Activated CD4-positive, alpha-beta T cell treated with anti-CD3 and anti-CD28 coated beads, Interleukin-2, amount 50 U/mL, for 4 hours (primary cell): ENCODE results near the gene MUSK.
"Not testable (repeated sequence)": the region's sequence is repeated elsewhere in the genome, so short reads cannot be mapped to it uniquely, and the experiment has no call there.

Source experiments
- DNase-seq, 2 experiments: peaks; one replicate each; pipeline ENCODE4 v3.0.0-alpha.2; 2020

Gene MUSK

GRCh38 chr9:110668570-110669167 is at the start of gene MUSK:
TSS of gene MUSK (plus strand) at chr9:110668791. CDS start at chr9:110668905, 114 bp downstream.
- DNase-seq, result no peak

DNA sequence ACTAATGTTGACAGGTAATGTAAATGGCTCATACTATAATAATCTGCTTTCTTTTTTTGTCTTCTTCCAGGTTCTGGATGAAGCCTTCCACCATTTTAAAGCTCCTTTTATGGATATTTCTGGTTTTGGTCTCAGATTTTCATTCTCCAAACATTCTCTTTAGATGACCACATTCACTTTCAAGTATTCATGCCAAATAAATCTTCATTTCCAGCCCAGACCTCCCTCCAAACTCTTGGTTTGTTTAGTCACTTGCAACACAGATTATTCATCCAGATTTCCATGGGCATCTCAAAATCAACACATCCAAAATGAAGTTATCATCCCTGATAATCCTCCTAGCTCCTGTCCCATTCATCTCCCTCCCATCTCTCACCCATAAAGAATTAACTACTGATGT is 48.8 kb upstream of the MUSK start:
- DNase-seq, result no peak

DNA sequence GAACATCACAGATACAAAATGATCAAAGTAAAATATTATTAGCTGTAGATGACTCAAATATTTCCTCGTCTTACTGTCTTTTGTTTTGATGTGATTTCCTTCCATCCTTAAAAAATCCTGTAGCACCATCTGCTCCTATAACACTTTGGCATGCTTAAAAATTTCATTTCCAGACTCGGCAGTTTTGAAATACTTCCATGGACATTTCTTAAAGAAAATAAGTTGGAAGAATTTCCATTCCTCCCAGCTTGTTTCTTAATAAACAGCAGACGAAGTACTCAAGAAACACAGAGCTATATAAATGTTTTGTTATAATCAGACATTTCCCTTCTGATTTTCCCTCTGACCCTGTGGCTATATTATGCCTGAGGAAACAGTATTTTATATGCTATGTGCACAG is 47.9 kb upstream of the MUSK start:
- no peak for DNase-seq

- DNase-seq, result no peak
Measured at GRCh38 chr9:110622368-110622767, 46.2 kb upstream of the MUSK start.

GRCh38 chr9:110623462-110624025 is 45.0 kb upstream of the MUSK start:
- DNase-seq, result no peak

DNA sequence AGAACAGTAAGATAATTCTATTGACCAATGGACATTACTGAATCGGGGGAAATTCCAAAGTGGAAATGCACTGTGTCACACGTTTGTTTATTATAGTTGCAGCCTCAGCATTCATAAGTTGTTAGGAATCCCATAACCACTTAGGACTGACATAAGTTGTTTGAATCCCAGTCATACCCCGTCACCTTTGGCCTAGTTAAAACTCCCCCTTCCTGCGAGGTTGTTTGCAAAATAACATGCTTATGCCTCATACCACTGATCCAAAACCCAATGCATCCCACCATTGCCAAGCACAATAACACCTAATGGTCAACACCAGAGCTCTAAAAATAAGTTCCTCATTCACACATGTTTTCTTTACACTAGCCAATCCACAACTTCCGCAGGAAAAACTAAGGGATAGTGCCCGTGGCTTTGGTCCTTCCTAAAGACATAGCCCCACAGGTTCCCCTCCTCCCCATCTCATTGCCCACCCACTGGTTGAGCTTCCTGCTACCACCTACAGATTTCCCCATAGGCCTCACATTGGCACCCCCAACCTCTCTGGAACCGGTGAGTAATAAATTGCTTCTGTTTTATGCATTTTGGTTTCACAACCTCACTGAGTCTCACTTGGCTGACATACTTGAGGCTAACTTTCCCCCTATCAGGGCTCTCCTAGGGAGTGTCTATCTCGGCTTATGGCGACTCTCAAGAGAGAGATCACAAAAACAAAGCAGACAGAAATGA is 42.3 kb upstream of the MUSK start:
- no peak for DNase-seq

DNA sequence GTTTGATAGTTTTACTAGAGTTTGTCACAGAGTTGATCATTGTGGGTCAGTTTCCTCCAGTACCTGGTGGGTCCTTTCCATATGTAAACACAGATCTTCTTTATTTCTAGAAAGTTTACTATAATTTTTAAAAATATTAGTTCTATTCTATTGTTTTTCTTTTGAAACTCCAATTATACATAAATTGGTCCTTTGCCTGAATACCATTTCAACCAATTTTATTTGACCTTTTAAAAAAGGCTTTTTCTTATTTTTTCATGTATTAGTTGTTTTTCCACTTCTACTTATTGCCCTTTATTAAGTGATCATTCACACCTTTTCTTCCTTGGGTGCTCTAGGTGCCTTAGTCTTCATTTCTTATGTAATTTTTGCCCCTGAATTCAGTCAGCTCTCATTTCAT is 33.0 kb upstream of the MUSK start:
- no peak for DNase-seq

- no peak for DNase-seq
Measured at GRCh38 chr9:110638381-110638954, 30.1 kb upstream of the MUSK start.

DNA sequence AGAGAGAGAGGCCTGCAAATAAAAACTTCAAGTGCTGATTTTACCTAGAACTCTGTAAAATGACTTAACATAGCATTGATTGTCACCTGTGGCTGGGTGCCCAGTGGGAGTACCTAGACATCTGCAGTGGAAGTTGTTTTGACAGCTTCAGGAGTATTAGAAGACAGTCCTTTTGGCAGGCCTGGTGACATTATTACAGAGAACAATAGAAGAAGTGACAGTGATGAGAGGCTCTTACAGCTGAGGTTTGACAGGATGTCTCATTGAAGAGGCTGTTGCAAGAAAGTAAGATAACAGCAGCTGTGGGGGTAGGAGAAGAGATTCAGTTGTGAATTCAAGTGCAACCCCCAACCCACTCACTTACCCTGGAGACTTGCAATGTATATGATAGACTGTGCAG is 27.9 kb upstream of the MUSK start:
- DNase-seq, result no peak

- DNase-seq, result no peak
Measured at GRCh38 chr9:110641293-110641692, 27.3 kb upstream of the MUSK start.

DNA sequence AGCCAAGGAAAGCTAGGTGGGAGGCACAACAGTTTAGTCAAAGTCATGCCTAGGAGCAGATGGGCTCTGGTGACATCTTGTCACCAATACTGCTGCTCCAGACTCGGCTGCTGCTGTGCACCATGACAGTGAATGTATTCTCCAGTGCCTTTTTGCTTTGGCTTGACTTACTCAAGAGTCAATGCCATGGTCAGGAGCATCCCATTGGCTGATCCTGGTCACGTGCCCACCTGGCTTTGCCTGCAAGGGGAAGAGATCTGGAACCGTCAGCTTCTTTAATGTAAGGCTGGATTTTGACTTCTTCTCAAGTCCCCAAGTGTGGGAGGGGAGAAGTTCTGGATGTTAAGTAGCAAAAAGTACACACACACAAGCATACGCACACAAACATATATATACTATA is 19.9 kb upstream of the MUSK start:
- no peak for DNase-seq

GRCh38 chr9:110650261-110650660 is 18.3 kb upstream of the MUSK start:
- DNase-seq, result no peak

DNA sequence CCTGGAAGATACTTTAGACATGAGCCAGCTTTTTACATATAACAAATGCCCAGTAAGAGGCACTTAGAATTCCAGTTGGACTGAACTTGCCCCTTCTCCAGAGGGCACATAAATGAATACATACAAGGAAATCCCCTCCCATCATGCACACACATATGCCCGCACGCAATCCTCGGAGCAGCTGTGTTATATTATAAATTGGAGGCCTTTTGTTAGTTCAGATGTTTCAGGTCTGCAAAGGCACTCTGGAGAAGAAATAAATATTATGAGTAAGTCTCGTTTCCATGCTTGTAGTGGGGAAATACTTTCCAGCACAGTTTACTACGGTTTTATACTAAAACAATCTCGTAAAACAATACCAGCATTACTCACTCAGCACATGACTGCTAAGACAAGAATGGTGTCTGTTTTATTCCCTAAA is 17.6 kb upstream of the MUSK start:
- no peak for DNase-seq

- no peak for DNase-seq
Measured at GRCh38 chr9:110655754-110656641, 12.6 kb upstream of the MUSK start.

- DNase-seq, result no peak
Measured at GRCh38 chr9:110659891-110660541, 8.6 kb upstream of the MUSK start.

- no peak for DNase-seq
Measured at GRCh38 chr9:110669433-110669832, 842 bp downstream of the MUSK start.

DNA sequence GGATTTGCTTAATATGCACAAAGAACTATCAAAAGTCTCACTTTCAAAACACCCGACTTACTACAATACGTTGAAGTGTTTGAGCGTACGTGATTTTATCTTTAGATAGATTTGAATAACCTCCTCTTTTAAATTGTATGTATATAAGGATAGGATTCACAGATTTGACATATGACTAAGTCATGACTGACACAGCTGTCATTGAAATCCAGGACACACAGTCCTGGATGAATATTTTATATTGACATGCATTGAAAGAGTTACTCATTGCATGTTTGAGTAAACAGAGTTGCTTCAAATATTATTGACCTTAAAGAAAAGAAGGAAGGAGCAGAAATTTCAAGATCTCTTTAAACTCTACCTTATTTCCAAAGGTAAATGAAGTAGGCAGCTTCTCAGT is 3.3 kb downstream of the MUSK start:
- DNase-seq, result no peak

DNA sequence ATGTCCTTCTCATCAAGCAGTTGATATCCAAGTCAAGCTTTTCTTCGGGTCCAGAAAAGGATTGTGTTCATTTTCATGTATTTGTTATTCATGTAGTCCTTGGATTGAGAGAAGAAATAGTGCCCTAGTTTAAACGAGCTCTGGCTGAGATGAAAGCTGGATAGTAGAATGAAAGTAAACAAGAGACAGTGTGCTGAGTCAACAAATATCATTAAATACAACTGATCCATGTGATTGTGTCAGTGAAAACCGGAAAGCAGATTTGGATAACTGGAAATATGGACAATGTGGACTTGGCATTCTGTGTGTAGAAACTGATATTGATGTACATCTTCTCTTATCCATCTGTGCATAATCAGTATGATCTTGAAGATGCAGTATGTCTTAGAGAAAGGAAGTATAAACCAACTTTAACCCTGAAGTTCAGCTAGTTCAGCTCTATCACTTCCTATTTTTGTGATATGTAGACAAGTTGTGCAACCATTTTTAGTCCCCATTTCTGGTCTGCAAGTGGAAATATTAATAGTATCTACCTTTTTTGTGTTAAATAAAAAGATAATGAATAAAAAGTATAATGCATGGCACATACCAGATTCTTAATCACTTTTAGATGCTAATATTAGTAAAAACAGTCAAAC is 4.4 kb downstream of the MUSK start:
- DNase-seq, result no peak

DNA sequence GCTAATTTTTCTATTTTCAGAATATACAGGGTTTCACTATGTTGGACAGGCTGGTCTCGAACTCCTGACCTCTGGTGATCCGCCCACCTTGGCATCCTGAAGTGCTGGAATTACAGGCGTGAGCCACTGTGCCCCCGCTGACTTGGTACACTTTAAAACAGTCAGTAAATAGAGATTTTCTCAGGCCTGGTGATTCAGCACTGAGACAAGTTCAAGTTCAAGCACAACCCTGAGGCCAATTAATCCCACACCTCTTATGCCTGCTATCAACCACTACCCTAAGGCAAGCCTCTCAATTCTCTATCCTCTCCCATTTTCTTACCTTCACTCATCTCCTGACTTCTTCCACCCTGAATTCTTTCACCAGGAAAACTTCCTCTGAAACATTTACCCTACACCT is 18.9 kb downstream of the MUSK start:
- DNase-seq, result no peak

DNA sequence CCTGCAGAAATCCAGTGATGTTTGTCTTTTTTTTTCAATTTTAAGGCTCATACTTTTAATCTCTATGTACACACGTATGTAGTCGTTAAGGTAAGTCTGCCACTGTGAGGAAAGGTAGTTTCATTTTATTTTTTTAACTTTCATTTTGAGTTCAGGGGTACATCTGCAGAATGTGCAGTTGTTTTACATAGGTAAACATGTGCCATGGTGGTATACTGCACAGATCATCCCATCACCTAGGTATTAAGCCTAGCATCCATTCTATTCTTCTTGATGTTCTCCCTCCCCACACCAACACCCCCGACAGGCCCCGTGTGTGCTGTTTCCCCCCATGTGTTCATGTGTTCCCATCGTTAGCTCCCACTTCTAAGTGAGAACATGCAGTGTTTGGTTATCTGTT is 19.7 kb downstream of the MUSK start:
- DNase-seq, result no peak

- DNase-seq, result no peak
Measured at GRCh38 chr9:110691002-110691549, 22.5 kb downstream of the MUSK start.

GRCh38 chr9:110695846-110696245 is 27.3 kb downstream of the MUSK start:
- not testable (repeated sequence) for DNase-seq
